Transverse colon (tissue), 4 donors: ENCODE results near the gene MBP.

Experiments
- POLR2AphosphoS5 ChIP-seq, 3 donors: sonication (generic); formaldehyde crosslinking; IDR thresholded peaks; one replicate each; pipeline ENCODE4 v1.6.1; 2016; ENCODE audit warnings: antibody characterized with exemption in 3 of 3
- TF ChIP-seq, protein P1 (sequence below), 5 experiments: fragments of 200-600 bp in 3 of 5; fragments of 450-650 bp in 2 of 5; sonication (generic) in 3 of 5; IDR thresholded peaks; 1 replicate in 2 of 5; 2 replicates in 3 of 5; pipeline ENCODE4 v1.5.1; 2016 to 2017; ENCODE audit warnings: antibody characterized with exemption in 5 of 5, inconsistent platforms in 3 of 5, mild to moderate bottlenecking in 2 of 5, moderate library complexity in 1 of 5

DNA sequence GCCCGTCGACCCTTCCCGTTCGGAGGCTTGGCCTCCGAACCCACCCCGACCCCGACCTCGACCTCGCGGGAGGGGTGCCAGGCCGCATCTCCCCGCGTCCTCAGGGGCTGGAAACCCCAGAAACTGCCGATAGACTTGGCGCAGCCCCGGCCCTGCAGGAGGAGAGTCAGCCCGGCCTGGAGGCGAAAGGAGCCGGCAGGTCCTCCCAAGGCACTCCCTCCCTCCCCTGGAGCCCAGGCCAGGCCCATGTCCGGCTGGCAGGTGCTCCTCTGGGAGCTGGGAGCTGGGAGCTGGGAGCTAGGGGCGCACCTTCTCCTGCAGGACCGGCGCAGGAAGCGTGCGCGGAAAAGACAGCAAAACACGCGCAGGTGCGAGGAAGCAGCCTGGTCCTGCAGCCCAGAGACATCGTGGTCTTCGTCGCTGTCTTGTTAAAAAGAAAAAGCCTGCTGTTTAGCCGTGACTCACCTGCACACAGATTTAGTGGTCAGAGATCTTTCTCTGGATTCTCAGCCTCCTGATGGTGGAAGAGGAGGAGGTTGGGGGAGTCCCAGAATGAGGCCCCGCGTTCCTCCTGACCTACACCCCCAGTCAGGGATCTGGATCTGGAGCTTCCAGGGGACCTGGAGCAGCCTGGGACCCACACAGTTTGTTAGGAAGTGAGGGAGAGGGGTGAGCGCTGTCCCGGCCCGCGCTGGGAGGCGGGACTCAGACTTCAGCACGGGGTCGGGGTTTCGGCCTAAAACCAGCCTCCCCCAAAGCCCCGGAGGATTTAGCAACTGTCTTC is 660 bp upstream of the MBP start:
- TF ChIP-seq, protein P1, sequence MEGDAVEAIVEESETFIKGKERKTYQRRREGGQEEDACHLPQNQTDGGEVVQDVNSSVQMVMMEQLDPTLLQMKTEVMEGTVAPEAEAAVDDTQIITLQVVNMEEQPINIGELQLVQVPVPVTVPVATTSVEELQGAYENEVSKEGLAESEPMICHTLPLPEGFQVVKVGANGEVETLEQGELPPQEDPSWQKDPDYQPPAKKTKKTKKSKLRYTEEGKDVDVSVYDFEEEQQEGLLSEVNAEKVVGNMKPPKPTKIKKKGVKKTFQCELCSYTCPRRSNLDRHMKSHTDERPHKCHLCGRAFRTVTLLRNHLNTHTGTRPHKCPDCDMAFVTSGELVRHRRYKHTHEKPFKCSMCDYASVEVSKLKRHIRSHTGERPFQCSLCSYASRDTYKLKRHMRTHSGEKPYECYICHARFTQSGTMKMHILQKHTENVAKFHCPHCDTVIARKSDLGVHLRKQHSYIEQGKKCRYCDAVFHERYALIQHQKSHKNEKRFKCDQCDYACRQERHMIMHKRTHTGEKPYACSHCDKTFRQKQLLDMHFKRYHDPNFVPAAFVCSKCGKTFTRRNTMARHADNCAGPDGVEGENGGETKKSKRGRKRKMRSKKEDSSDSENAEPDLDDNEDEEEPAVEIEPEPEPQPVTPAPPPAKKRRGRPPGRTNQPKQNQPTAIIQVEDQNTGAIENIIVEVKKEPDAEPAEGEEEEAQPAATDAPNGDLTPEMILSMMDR (IDR thresholded peaks at IDR 0.05), result no peak
- TF ChIP-seq POLR2AphosphoS5 (IDR thresholded peaks at IDR 0.05), result no peak
